ENCODE measurements around the gene TRA2A.

The TRA2A gene

GRCh38 chr7:23470330-23471105 is 61.3 kb downstream of the TRA2A start, which contains the start of gene IGF2BP3:
IGF2BP3 (minus strand) TSS chr7:23470491; CDS start chr7:23470110, 381 bp downstream.
- DNase-seq (ENCODE audit: low spot score): no peak

GRCh38 chr7:23469961-23470250 is 61.9 kb downstream of the TRA2A start:
- DNase-seq (ENCODE audit: low spot score): no peak

- no peak for DNase-seq (ENCODE audit: low spot score)
Measured at GRCh38 chr7:23469150-23469960, 62.4 kb downstream of the TRA2A start.

GRCh38 chr7:23468526-23469149 is 63.1 kb downstream of the TRA2A start:
- DNase-seq (ENCODE audit: low spot score): no peak

- no peak for DNase-seq (ENCODE audit: low spot score)
Measured at GRCh38 chr7:23467806-23468525, 63.8 kb downstream of the TRA2A start.

GRCh38 chr7:23467291-23467805 is 64.4 kb downstream of the TRA2A start:
- DNase-seq (ENCODE audit: low spot score): no peak

- peak; percentile 45 for DNase-seq (ENCODE audit: low spot score)
Measured at GRCh38 chr7:23462846-23463245, 68.9 kb downstream of the TRA2A start.

GRCh38 chr7:23458044-23458443 is 73.7 kb downstream of the TRA2A start:
- no peak for DNase-seq (ENCODE audit: low spot score)

GRCh38 chr7:23456093-23456492 is 75.7 kb downstream of the TRA2A start:
- DNase-seq (ENCODE audit: low spot score): no peak

- DNase-seq (ENCODE audit: low spot score): no peak
Measured at GRCh38 chr7:23454881-23455526, 76.8 kb downstream of the TRA2A start.

Data from Ammon's horn (tissue), 1 donor.